ENCODE results near the gene ITIH5. TPM values are rescaled to one million over a fixed set of nuclear protein-coding genes. Genes with fewer than 3 reads are reported as not detected.

The ITIH5 gene
- total and polyA plus RNA-seq, 2 donors from 2014 or later: 13.1 to 23.3 TPM

GRCh38 chr10:7665767-7666166, 999 bp downstream of the ITIH5 start:
- no peak for FAIRE-seq
- H3K9me3 ChIP-seq (ENCODE audit: control insufficient read depth in 2 of 3, insufficient read depth in 1 of 3, low read length in 3 of 3): no peaks in the 10 kb centered on the region
- peaks cover 12% of the 10 kb centered on the region for H3K27me3 ChIP-seq (ENCODE audit: control insufficient read depth, insufficient read depth, low read length)
- intact Hi-C loops (cut with DNase I): no loop called here
- peaks cover 0 to 8% (median 5%) of the 10 kb centered on the region in 3 donors for H3K4me1 ChIP-seq (ENCODE audit: control insufficient read depth in 2 of 3, insufficient read depth in 2 of 3, low read depth in 1 of 3, low read length in 3 of 3)
- peak overlapping the region; percentile 31 to 69 (median 46) for H3K4me3 ChIP-seq (ENCODE audit: low read length in 3 of 3)
- no peaks in the 10 kb centered on the region for H3K36me3 ChIP-seq (ENCODE audit: control insufficient read depth in 2 of 3, insufficient read depth in 3 of 3, low read length in 3 of 3)
- peak overlapping the region in 1 of 3 donors; percentile 63 for H3K9ac ChIP-seq (ENCODE audit: low read length in 3 of 3)
- no peak overlapping the region for H3K27ac ChIP-seq (ENCODE audit: low read depth in 2 of 2, low read length in 2 of 2)
- no peak for TF ChIP-seq CTCF (IDR thresholded peaks at IDR 0.05; ENCODE audit: borderline replicate concordance, extremely low read depth, insufficient read depth)
- DNase-seq: peak in 2 of 5 donors; percentile 8 to 39

GRCh38 chr10:7664707-7665106, 2.1 kb downstream of the ITIH5 start:
- FAIRE-seq (no peak), DNase-seq (no peak)
- Histone ChIP-seq H3K36me3 (ENCODE audit: control insufficient read depth in 2 of 3, insufficient read depth in 3 of 3, low read length in 3 of 3) (no peaks in the 10 kb centered on the region), H3K9me3 (ENCODE audit: control insufficient read depth in 2 of 3, insufficient read depth in 1 of 3, low read length in 3 of 3) (no peaks in the 10 kb centered on the region), H3K9ac (ENCODE audit: low read length in 3 of 3) (no peak overlapping the region), H3K4me3 (ENCODE audit: low read length in 3 of 3) (no peak overlapping the region), H3K27ac (ENCODE audit: low read depth in 2 of 2, low read length in 2 of 2) (no peak overlapping the region), H3K4me1 (ENCODE audit: control insufficient read depth in 2 of 3, insufficient read depth in 2 of 3, low read depth in 1 of 3, low read length in 3 of 3) (peaks cover 0 to 8% (median 5%) of the 10 kb centered on the region in 3 donors), H3K27me3 (ENCODE audit: control insufficient read depth, insufficient read depth, low read length) (peaks cover 12% of the 10 kb centered on the region)
- intact Hi-C loops (cut with DNase I): no loop called here
- TF ChIP-seq CTCF (IDR thresholded peaks at IDR 0.05; ENCODE audit: borderline replicate concordance, extremely low read depth, insufficient read depth): no peak

- Histone ChIP-seq H3K27ac (ENCODE audit: low read depth in 2 of 2, low read length in 2 of 2) (no peak overlapping the region), H3K4me1 (ENCODE audit: control insufficient read depth in 2 of 3, insufficient read depth in 2 of 3, low read depth in 1 of 3, low read length in 3 of 3) (peaks cover 0 to 8% (median 5%) of the 10 kb centered on the region in 3 donors), H3K27me3 (ENCODE audit: control insufficient read depth, insufficient read depth, low read length) (peaks cover 12% of the 10 kb centered on the region), H3K9me3 (ENCODE audit: control insufficient read depth in 2 of 3, insufficient read depth in 1 of 3, low read length in 3 of 3) (no peaks in the 10 kb centered on the region), H3K4me3 (ENCODE audit: low read length in 3 of 3) (no peak overlapping the region), H3K9ac (ENCODE audit: low read length in 3 of 3) (no peak overlapping the region), H3K36me3 (ENCODE audit: control insufficient read depth in 2 of 3, insufficient read depth in 3 of 3, low read length in 3 of 3) (no peaks in the 10 kb centered on the region)
- no peak for FAIRE-seq
- no peak for TF ChIP-seq CTCF (IDR thresholded peaks at IDR 0.05; ENCODE audit: borderline replicate concordance, extremely low read depth, insufficient read depth)
- no peak for DNase-seq
- intact Hi-C loops (cut with DNase I): no loop called here
These were observed 4.2 kb downstream of the ITIH5 start for GRCh38 chr10:7662522-7662921.

- DNase-seq (no peak), FAIRE-seq (no peak)
- TF ChIP-seq CTCF (IDR thresholded peaks at IDR 0.05; ENCODE audit: borderline replicate concordance, extremely low read depth, insufficient read depth): no peak
- intact Hi-C loops (cut with DNase I): no loop called here
- no peaks in the 10 kb centered on the region for H3K9me3 ChIP-seq (ENCODE audit: control insufficient read depth in 2 of 3, insufficient read depth in 1 of 3, low read length in 3 of 3)
- H3K27ac ChIP-seq (ENCODE audit: low read depth in 2 of 2, low read length in 2 of 2): no peak overlapping the region
- no peak overlapping the region for H3K4me3 ChIP-seq (ENCODE audit: low read length in 3 of 3)
- H3K27me3 ChIP-seq (ENCODE audit: control insufficient read depth, insufficient read depth, low read length): peaks cover 4% of the 10 kb centered on the region
- H3K9ac ChIP-seq (ENCODE audit: low read length in 3 of 3): no peak overlapping the region
- H3K36me3 ChIP-seq (ENCODE audit: control insufficient read depth in 2 of 3, insufficient read depth in 3 of 3, low read length in 3 of 3): no peaks in the 10 kb centered on the region
- no peaks in the 10 kb centered on the region for H3K4me1 ChIP-seq (ENCODE audit: control insufficient read depth in 2 of 3, insufficient read depth in 2 of 3, low read depth in 1 of 3, low read length in 3 of 3)
These were observed 7.2 kb downstream of the ITIH5 start for GRCh38 chr10:7659560-7659959.
